Stimulated activated naive CD4-positive, alpha-beta T cell treated with Interleukin-2 at 50 U/mL for 16 hours (primary cell): ENCODE measurements around the gene BAIAP2L2.
"Not testable (repeated sequence)": the region's sequence is repeated elsewhere in the genome, so short reads cannot be mapped to it uniquely, and the experiment has no call there.

Experiments
- DNase-seq: peaks from one replicate; lab custom pipeline; 2025; lab: John Stamatoyannopoulos, UW

The BAIAP2L2 gene

GRCh38 chr22:38081636-38081940, 28.9 kb downstream of the BAIAP2L2 start:
- DNase-seq, result no peak

- DNase-seq, result no peak
These were observed 29.4 kb downstream of the BAIAP2L2 start for GRCh38 chr22:38080850-38081635.

GRCh38 chr22:38080474-38080849, 30.0 kb downstream of the BAIAP2L2 start:
- no peak for DNase-seq

- DNase-seq, result no peak
These were observed 30.7 kb downstream of the BAIAP2L2 start for GRCh38 chr22:38079804-38080203.

GRCh38 chr22:38079208-38079607, 31.3 kb downstream of the BAIAP2L2 start:
- not testable (repeated sequence) for DNase-seq

GRCh38 chr22:38078046-38078840, 32.2 kb downstream of the BAIAP2L2 start:
- DNase-seq, result no peak

- no peak for DNase-seq
These were observed 32.9 kb downstream of the BAIAP2L2 start for GRCh38 chr22:38077595-38077994.

- no peak for DNase-seq
These were observed 33.4 kb downstream of the BAIAP2L2 start for GRCh38 chr22:38077096-38077495.

GRCh38 chr22:38075961-38076360, 34.5 kb downstream of the BAIAP2L2 start:
- DNase-seq, result no peak

- no peak for DNase-seq
These were observed 35.2 kb downstream of the BAIAP2L2 start for GRCh38 chr22:38075105-38075825.

GRCh38 chr22:38074181-38075104, 36.0 kb downstream of the BAIAP2L2 start:
- DNase-seq, result no peak

- DNase-seq, result no peak
These were observed 37.0 kb downstream of the BAIAP2L2 start for GRCh38 chr22:38073150-38074130.

GRCh38 chr22:38072322-38073149, 37.9 kb downstream of the BAIAP2L2 start:
- no peak for DNase-seq

GRCh38 chr22:38071421-38072321, 38.8 kb downstream of the BAIAP2L2 start:
- DNase-seq, result no peak

- no peak for DNase-seq
These were observed 40.1 kb downstream of the BAIAP2L2 start for GRCh38 chr22:38070250-38070921.

- DNase-seq, result no peak
These were observed 40.9 kb downstream of the BAIAP2L2 start for GRCh38 chr22:38069372-38070249.
